ENCODE results near the gene MTMR1. TPM values are rescaled to one million over a fixed set of nuclear protein-coding genes. Genes with fewer than 3 reads are reported as not detected.

MTMR1 gene
- total RNA-seq, 1 experiment from 2014 or later, result 23.6 TPM

- Histone ChIP-seq H3K4me3 (ENCODE audit: low read depth, low read length, poor library complexity, severe bottlenecking) (no peak overlapping the region), H3K36me3 (ENCODE audit: insufficient read depth, low read length, poor library complexity, severe bottlenecking) (no peaks in the 10 kb centered on the region), H3K9me3 (ENCODE audit: low read depth, low read length, poor library complexity, severe bottlenecking) (no peaks in the 10 kb centered on the region), H3K27me3 (replicated peaks; ENCODE audit: insufficient read depth, low read depth, low read length, poor library complexity) (no peaks in the 10 kb centered on the region), H3K4me1 (ENCODE audit: insufficient read depth, low read length, poor library complexity, severe bottlenecking) (no peaks in the 10 kb centered on the region), H3K27ac (ENCODE audit: low read depth, low read length, poor library complexity, severe bottlenecking) (no peak overlapping the region)
- TF ChIP-seq CTCF (conservative IDR thresholded peaks at IDR 0.05; ENCODE audit: low read depth, low read length) (no peak), EZH2 (IDR thresholded peaks at IDR 0.05; ENCODE audit: borderline replicate concordance, low read depth, low read length, poor library complexity, severe bottlenecking) (no peak)
- BruUV-seq (replicated peaks), result no TSS peak
- CTCF ChIA-PET, result no interaction called here
- intact Hi-C loops (cut with micrococcal nuclease; ENCODE audit: unreplicated experiment), result no loop called here
- POLR2A ChIA-PET (ENCODE audit: low non-redundant PET), result no interaction called here
- no peak for DNase-seq (ENCODE audit: low spot score)
Measured at GRCh38 chrX:150779385-150779784, 86.2 kb downstream of the MTMR1 start.

- Histone ChIP-seq H3K4me1 (ENCODE audit: insufficient read depth, low read length, poor library complexity, severe bottlenecking) (no peaks in the 10 kb centered on the region), H3K27ac (ENCODE audit: low read depth, low read length, poor library complexity, severe bottlenecking) (no peak overlapping the region), H3K36me3 (ENCODE audit: insufficient read depth, low read length, poor library complexity, severe bottlenecking) (no peaks in the 10 kb centered on the region), H3K4me3 (ENCODE audit: low read depth, low read length, poor library complexity, severe bottlenecking) (no peak overlapping the region), H3K9me3 (ENCODE audit: low read depth, low read length, poor library complexity, severe bottlenecking) (no peaks in the 10 kb centered on the region), H3K27me3 (replicated peaks; ENCODE audit: insufficient read depth, low read depth, low read length, poor library complexity) (no peaks in the 10 kb centered on the region)
- intact Hi-C loops (cut with micrococcal nuclease; ENCODE audit: unreplicated experiment), result no loop called here
- CTCF ChIA-PET, result no interaction called here
- DNase-seq (ENCODE audit: low spot score), result no peak
- TF ChIP-seq EZH2 (IDR thresholded peaks at IDR 0.05; ENCODE audit: borderline replicate concordance, low read depth, low read length, poor library complexity, severe bottlenecking) (no peak), CTCF (conservative IDR thresholded peaks at IDR 0.05; ENCODE audit: low read depth, low read length) (no peak)
- POLR2A ChIA-PET (ENCODE audit: low non-redundant PET), result no interaction called here
- BruUV-seq (replicated peaks), result no TSS peak
Measured at GRCh38 chrX:150781677-150782076, 88.5 kb downstream of the MTMR1 start.

- Histone ChIP-seq H3K27me3 (replicated peaks; ENCODE audit: insufficient read depth, low read depth, low read length, poor library complexity) (no peaks in the 10 kb centered on the region), H3K27ac (ENCODE audit: low read depth, low read length, poor library complexity, severe bottlenecking) (no peak overlapping the region), H3K9me3 (ENCODE audit: low read depth, low read length, poor library complexity, severe bottlenecking) (no peaks in the 10 kb centered on the region), H3K36me3 (ENCODE audit: insufficient read depth, low read length, poor library complexity, severe bottlenecking) (no peaks in the 10 kb centered on the region), H3K4me1 (ENCODE audit: insufficient read depth, low read length, poor library complexity, severe bottlenecking) (no peaks in the 10 kb centered on the region), H3K4me3 (ENCODE audit: low read depth, low read length, poor library complexity, severe bottlenecking) (no peak overlapping the region)
- no peak for DNase-seq (ENCODE audit: low spot score)
- TF ChIP-seq CTCF (conservative IDR thresholded peaks at IDR 0.05; ENCODE audit: low read depth, low read length) (no peak), EZH2 (IDR thresholded peaks at IDR 0.05; ENCODE audit: borderline replicate concordance, low read depth, low read length, poor library complexity, severe bottlenecking) (no peak)
- no TSS peak for BruUV-seq (replicated peaks)
- POLR2A ChIA-PET (ENCODE audit: low non-redundant PET), result no interaction called here
- intact Hi-C loops (cut with micrococcal nuclease; ENCODE audit: unreplicated experiment), result no loop called here
- CTCF ChIA-PET, result no interaction called here
Measured at GRCh38 chrX:150790021-150790420, 96.8 kb downstream of the MTMR1 start.

Data from A673 (cell line).